Stimulated activated naive CD4-positive, alpha-beta T cell treated with Interleukin-2 at 50 U/mL for 16 hours (primary cell): ENCODE measurements around the gene PAOX.
"Not testable (repeated sequence)": the region's sequence is repeated elsewhere in the genome, so short reads cannot be mapped to it uniquely, and the experiment has no call there.

Experiments
- DNase-seq: peaks from one replicate; lab custom pipeline; 2025; lab: John Stamatoyannopoulos, UW

The PAOX gene

DNA sequence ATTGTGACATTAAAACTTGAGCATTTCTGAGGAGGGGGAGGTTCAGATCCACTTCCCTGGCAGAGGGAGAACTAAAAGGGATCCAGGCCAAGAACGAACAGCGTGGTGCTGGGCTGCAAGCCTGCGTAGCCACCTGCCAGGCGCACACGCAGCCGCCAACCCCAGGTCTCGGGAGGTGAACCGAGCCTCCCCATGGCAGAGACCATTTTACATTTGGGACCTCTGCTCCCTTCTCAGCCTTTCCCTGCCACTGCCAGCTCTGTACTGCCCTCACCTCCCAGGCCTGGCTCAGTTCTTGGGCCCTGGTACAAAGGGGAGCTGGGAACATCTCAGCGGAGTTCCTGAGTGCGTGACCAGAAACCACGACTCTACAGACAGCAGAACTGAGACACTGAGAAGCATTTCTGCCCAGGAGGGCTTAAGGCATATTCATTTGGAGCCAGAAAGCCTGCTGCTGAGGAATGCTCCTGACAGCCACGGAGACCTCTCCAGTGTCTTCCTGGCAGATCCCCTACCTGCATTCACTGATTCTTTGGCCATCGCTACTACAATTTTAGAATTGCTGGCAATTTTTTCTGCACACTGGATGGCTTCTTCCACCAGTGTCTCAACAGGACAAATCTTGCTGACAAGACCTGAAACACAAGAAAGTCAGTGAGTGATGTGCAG is 13.5 kb upstream of the PAOX start:
- DNase-seq, result no peak

DNA sequence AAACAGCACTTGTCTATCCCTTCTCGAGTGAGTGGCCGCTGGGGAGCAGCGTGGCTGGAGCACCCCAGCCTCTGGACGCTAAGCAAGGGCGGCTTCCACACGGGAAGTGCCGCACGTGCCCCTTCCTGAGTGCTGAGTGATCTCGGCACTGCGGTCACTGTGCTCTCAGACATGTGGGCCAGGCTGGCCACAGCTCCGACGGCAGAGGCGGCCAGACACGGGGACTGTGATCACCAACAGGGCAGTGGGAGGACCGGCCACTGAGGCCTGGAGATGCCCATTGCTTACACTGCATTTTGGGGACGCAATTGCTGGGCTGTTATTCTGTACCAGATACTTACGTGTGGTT is 13.0 kb upstream of the PAOX start:
- DNase-seq, result no peak

DNA sequence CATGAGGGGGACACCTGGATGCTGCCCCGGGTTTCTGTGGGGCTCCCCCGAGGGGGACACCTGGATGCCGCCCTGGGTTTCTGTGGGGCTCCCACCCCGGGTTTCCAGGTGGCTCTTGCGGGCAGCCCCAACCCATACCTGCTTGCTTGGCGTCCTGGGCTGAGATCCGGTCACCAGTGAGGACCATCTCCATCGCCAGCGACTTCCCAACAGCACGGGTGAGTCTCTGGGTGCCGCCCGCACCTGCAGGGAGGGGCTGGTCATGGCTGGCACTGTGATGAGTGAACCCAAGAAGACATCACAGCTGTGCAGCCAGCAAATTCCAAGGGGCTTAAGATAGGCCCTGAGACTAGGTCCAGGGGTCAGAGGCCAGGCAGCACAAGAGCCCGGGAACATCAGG is 12.3 kb upstream of the PAOX start:
- DNase-seq, result no peak

DNA sequence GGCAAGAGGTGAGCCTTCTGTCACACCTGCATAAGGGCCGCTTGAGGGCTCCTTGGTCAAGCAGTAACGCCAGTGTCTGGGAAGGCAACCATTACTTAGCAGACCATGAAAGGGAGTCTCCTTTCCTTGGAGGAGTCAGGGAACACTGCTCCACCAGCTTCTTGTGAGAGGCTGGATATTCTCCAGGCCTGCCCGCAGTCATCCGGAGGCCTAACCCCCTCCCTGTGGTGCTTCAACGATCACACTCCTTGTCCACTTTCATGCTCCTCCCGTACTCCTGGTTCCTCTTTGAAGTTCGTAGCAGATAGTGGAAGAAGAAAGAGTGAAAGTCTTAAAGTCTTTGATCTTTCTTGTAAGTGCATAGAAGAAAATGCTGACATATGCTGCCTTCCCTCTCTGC is 11.6 kb upstream of the PAOX start:
- DNase-seq, result not testable (repeated sequence)

DNA sequence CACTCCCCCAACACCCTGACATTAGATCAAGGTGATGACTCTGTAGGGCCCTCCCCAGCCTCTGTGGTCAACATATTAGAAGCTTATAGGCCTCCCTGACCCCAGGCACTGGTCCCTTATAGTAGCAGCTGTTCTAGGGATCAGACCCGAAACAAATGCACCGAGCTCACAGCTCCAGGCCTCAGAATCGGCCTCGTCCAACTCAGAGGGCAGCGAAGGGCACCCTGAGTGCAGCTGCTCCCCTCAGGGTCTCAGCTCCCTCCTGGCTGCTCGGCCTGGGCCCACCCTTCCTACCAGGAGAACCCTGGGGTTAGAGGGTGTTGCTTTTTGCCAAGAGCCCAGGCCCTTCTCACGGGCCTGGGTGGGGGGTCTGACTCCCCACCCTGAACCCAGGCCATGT is 10.9 kb upstream of the PAOX start:
- no peak for DNase-seq

DNA sequence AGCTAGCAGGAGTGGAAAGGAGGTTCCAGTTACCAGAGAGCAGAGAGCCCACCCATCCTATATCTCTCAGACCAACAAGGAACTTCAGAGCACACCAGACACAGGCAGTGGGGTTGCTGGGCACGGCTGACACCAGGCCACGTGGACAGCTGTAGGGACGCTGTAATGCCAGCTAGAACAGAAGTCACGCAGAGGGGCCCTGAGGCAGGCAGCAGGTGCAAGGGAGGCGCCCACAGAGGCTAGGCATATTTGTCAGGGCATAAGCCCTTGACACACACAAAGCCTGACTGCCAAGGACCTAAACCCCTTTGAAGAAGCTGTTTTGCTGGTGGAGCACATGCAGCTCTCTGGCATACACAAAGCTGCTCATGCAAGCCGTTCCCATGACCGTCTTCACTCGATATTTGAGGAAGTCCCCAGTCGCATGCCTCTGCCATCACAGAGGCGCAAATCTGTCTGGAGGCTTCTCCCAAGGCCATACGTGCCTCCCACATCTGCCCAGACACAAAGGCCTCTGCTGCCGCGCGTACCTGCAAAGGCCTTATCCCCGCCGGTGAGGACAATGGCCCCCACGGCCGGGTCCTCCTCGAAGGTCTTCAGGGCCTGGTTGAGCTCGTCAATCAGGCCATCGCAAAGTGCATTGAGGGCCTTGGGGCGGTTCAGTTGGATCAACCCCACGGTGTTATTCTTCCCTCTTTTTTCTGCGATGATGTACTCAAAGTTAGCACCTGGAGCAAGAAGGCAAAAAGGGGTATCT is 8.9 kb upstream of the PAOX start:
- no peak for DNase-seq

DNA sequence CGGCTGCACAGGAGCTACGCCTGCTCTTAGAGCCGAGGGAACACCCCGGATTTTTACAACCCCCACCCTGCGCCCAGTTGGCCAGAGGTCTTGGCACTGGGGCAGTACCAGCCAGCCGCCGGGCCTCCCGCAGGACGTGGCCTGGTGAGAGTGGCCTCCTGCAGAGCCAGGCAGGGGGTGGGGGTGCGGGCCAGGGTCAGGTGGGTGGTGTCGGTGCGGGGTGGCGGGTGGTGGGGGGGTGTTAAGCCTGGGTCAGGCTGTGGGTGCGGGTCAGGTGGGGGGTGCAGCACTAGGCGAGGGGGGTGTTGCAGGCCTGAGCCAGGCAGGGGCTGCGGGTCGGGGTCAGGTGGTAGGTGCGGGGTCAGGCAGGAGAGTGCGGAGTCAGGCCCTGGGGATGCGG is 6.6 kb upstream of the PAOX start:
- no peak for DNase-seq

DNA sequence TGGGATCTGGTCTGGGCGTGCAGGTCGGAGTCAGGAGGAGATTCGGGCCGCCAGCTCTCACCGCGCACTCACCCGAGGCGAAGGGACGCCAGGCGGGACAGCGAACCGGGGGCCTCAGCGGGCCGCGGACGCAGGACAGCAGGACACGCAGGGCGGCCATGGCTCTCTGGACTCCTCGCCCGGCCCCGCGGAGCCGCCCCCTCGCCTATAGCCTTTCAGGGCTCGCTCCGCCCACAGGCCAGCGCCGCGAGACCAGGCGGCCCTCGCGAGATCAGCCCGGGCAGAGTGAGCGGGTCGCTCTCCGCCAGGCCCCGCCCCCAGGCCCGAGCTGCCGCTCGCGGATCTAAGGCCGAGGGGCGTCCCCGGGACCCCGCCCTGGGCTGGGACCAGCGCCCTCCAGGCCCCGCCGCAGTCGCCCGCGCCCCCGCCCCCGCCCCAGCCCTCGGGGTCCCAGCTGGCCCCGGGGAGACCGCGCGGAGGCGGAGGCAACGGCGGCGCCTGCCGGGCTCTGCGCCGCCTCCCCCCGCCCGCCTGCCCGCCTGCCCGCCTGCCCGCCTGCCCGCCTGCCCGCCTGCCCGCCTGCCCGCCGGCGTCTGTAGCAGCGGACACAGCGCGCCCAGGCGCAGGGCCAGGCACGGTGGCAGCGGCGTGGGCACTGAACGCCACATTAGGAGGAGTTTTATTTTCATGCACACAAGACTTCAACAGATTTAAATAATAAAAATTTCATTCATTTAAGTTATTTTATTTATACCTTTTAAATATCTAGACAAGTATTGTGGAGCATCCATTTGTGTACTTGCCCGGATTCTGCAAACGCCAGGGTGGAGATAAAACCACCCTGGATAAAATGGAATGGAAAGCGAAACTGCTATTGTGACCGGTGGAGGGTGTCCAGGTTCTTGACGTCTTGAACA is 5.6 kb upstream of the PAOX start, which contains the start of gene ECHS1:
Gene ECHS1 (minus strand): TSS at position 181 of the 917 bp plus-strand sequence. CDS start 21 bp downstream, at position 160.
- DNase-seq, result peak; percentile 89

DNA sequence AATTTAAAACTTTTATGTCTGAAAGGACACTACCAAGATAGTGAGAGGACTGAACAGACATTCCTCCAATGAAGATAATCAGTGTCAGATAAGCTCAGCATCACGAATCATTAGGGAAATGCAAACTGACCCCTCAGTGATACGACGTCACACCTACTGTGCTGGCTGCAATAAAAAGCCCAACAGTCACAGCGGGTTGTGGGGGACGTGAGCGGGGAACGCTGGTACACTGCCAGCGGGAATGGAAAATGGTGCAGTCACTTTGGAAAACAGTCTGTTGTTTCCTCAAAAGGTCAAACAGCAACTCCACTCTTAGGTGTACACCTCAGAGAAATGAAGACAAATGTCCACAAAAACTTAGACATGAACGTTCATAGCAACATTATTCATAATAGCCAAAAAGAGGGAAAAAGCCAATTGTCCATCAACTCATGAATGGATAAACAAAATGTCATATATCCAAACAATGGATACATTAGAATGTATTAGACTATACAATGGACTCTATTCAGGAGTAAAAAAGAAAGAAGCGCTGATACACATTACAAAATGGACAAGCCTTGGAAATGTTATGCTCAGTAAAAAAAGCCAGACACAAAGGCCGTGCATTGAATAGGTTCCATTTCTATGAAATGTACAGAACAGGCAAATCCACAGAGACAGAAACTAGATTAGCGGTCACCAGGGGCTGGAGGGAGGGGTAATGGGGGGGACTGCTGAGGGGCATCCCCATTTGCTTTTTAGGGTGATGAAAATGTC is 3.5 kb upstream of the PAOX start:
- no peak for DNase-seq

DNA sequence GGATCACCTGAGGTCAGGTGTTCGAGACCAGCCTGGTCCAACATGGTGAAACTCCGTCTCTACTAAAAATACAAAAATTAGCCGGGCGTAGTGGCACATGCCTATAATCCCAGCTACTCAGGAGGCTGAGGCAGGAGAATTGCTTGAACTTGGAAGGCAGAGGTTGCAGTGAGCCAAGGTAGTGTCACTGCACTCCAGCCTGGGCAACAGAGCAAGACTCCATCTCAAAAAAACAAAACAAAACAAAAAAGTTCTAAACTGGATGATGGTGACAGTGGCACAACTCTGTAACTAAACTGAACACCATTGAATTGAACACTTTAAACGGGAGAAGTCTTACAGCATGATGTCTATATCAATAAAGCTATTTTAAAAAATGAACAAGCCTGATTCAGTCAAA is 2.9 kb upstream of the PAOX start:
- not testable (repeated sequence) for DNase-seq

DNA sequence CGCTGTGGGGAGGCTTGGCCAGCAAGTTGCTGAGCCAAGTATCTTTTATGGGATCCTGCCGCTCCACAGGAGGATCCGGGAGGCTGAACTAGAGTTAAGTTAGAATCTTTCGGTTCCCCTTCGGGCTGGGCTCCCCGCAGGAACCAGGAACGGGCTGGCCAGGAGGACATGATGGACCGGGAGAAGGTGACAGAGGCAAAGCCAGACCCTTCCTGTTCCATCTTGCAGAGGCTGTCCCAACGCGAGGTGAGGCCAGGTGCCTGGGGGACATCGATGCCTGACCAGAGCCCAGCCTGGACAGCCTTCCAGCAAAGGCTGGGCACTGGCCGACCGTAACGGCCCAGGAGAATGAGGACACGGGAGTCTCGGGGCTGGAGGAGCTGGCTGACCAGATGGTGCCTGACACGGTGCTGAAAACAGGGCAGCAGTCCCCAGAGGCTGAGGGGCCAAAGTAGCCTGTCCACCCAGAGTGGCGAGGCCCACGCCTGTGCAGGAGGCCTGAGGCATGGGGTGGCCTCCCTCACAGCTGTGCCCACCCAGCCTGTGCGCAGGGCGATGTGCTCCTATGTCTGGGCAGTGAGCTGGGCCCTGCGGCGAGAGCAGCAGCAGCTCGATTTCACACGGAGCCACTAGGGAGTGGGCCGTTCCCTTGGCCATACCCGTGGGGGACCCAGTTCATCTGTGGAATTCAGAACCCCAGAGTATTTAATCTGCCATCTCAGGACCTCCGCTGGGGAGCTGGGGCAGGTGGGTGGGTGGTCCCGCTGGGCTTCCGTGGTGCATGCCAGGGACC is 1.8 kb upstream of the PAOX start:
- no peak for DNase-seq

DNA sequence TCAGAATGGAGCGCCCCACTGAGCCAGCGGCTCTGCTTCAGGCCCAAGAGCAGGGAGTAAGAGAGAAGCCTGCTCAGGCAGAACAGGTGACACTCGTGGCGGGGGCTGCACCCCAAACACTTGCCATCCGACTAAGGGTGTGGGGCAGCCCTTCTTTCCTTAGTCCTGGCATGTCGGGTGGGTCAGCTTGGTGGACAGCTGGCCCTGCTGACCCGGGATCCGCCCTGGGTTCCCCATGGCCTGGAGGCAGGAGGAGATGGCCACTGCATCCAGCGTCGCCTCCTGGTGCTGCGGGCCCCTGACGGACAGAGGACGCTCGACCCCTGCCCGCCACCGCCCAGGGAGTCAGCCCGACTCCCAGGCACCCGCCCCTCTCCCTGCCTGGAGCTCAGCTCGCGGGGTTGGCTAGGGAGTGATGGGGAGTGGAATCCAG is 1.2 kb upstream of the PAOX start:
- no peak for DNase-seq

DNA sequence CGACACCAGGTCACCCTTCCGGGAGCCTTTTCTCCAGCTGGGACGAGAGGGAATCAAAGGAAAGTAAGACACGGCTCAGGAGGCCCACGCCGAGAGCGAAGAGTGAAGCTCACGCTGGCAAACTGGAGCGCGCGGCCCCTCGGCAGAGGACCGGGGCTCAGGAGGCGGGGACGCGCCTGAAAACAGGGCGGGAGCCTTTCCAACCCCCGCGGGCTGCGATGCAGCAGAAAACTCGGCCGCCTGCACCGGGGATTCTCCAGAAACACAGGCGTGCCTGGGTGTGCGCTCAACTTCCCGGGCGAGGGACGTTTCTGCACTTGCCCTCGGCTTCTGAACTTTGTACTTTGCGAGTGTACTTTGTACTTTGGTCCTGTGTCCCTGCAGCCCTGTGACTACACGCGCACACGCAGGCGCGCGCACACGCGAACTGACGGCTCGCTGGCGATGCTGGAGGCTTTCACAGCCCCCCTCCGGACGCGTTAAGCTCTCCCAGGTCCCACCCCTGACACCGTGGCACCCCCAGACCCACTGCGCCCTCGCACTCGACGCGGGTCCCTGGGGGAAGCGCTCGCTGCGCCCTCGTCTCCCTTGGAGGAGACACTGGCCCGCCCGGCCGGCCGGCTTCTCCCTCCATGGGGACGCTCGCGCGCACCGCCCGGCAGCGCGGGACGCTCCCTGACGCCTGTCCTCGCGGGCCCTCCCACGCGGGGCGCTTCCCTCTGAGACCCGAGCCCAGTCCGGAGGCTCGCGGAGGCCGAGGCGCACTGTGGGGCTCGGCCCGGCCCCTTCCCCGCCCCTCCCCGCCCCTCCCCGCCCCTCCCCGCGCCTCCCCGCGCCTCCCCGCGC is 588 bp upstream of the PAOX start:
- peak; percentile 53 for DNase-seq

DNA sequence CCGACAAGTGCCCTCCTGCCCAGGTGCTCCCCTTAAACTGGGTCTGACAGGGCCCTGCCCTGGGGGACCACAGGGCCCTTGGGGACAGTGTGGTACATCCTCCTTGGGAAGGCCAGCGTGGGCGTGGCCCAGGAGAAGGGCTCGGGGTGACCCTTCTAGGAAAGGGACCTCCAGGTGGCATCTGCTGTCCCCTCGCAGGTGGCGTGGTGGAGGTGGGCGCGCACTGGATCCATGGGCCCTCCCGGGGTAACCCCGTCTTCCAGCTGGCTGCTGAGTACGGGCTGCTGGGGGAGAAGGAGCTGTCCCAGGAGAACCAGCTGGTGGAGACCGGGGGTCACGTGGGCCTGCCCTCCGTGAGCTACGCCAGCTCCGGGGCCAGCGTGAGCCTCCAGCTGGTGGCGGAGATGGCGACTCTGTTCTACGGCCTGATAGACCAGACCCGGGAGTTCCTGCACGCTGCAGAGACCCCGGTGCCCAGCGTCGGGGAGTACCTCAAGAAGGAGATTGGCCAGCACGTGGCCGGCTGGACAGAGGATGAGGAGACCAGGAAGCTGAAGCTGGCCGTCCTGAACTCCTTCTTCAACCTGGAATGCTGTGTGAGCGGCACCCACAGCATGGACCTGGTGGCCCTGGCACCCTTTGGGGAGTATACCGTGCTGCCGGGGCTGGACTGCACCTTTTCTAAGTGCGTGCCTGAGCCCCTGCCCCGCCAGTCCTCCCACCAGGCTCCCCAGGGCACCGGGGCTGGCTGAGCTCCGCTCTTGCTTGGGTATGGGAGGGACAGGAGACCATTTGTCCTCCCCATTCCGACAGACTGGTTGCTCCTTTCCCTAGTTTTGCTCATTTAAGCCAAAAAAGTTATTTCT is 972 bp downstream of the PAOX start:
- no peak for DNase-seq

DNA sequence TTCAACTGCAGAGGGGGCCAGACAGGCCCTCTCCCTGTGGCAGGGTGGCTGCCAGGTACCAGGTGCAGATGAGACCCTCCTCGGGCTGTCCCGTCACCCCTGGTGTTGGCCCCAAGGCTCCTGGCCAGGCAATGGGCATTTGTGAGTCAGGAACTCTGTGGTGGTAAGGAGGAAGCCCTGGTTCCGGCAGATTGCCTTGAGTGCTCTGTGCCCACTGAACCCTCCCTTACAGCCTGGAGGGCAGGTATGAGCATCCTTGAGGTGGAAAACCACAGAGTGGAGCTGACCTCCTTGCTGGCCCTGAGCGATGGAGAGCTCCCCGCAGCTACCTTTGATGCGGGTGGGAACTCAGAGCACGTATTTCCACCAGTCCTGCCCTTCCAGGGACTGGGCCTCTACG is 2.0 kb downstream of the PAOX start:
- DNase-seq, result no peak

DNA sequence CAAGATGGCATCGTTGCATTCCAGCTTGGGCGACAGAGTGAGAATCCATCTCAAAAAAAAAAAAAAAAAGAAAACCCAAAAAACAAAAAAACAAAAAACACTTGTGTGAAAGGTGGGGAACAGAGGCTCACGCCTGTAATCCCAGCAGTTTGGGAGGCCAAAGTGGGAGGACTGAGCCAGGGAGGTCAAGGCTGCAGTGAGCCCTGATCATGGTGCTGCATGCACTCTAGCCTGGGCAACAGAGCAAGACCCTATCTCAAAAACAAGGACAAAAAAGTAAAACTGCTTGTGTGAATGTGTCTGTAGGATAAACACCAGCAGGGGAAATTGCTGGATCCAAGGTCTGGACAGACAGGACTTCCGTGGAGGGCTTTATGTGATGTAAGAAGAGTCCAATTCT is 4.5 kb downstream of the PAOX start:
- DNase-seq, result no peak

DNA sequence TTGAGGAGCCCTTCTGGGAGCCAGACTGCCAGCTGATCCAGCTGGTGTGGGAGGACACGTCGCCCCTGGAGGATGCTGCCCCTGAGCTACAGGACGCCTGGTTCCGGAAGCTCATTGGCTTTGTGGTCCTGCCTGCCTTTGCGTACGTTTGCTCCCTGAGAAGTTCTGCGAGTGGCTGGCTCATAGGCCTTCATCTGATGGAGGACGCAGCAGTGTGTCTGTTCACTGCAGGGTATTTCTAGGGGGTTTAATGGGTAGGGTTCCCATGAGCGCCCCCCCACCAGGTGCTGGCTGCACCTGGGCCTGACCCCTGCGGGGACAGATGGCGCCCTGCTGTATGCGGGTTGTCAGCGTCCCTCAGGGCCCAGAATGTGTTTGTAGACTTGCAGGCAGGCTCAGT is 5.0 kb downstream of the PAOX start:
- no peak for DNase-seq

DNA sequence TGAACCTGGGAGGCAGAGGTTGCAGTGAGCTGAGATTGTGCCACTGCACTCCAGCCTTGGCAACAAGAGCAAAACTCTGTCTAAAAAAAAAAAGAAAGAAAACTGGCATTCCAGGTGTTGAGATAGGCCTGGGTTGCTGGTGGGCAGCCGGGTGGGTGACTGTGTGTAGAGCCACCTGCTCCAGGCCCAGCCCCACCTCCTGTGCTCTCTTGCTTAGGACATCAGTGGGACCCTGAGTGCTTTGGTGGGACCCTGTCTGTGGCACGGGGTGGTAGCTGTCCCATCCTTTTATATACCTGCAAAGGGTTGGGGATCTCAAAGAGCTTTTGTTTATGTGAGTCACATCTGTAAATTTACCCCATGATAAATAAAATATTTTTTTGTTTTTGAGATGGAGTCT is 6.2 kb downstream of the PAOX start:
- DNase-seq, result no peak

DNA sequence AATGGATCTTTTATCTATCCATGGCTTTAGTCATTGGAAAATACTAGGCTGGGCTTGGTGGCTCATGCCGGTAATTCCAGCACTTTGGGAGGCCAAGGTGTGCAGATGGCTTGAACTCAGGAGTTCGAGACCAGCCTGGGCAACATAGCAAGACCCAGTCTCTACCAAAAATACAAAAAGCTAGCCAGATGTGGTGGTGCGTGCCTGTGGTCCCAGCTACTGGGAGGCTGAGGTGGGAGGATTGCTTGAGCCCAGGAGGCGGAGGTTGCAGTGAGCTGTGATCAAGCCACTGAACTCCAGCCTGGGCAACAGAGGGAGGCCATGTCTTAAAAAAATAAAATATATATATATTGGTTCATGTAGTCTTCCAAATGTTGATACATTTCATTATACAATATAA is 7.9 kb downstream of the PAOX start:
- not testable (repeated sequence) for DNase-seq
